K562 (cell line): ENCODE results near the gene LCTL. TPM values are rescaled to one million over a fixed set of nuclear protein-coding genes. Genes with fewer than 3 reads are reported as not detected.

Source experiments
- ATF3 ChIP-seq, 2 experiments: fragments of 450-650 bp in 1 of 2; sonication (generic) in 1 of 2; formaldehyde crosslinking in 1 of 2; IDR thresholded peaks in 1 of 2; conservative IDR thresholded peaks in 1 of 2; 2 replicates each; pipeline versions ENCODE4 v1.6.1 to v1.8.1; 2016 to 2023; ENCODE audit warnings: mild to moderate bottlenecking in 2 of 2, moderate library complexity in 2 of 2, inconsistent platforms in 1 of 2, missing genetic modification reagents in 1 of 2
- CLOCK ChIP-seq: fragments of 250-450 bp; sonication (Bioruptor Pico); IDR thresholded peaks from 2 replicates; pipeline ENCODE4 v1.4.0; 2020; ENCODE audit warnings: mild to moderate bottlenecking, moderate library complexity, borderline replicate concordance
- E2F1 ChIP-seq: sonication (generic); formaldehyde crosslinking; IDR thresholded peaks from 2 replicates; pipeline ENCODE4 v1.8.1; 2023; ENCODE audit warnings: mild to moderate bottlenecking, missing genetic modification reagents, moderate library complexity
- EP400 ChIP-seq: fragments of 450-650 bp; IDR thresholded peaks from 2 replicates; pipeline ENCODE4 v1.6.1; 2017; ENCODE audit warnings: antibody characterized with exemption, mild to moderate bottlenecking, moderate library complexity
- FIP1L1 ChIP-seq: fragments of 200-400 bp; formaldehyde crosslinking; IDR thresholded peaks from 2 replicates; pipeline ENCODE4 v1.6.1; 2018; ENCODE audit warnings: mild to moderate bottlenecking, low read depth, low read length; ENCODE audit not compliant: poor library complexity, severe bottlenecking
- GATAD2B ChIP-seq: fragments of 450-650 bp; IDR thresholded peaks from 2 replicates; pipeline ENCODE4 v1.6.1; 2017; ENCODE audit warnings: mild to moderate bottlenecking, borderline replicate concordance
- MCM2 ChIP-seq: fragments of 450-650 bp; IDR thresholded peaks from 2 replicates; pipeline ENCODE4 v1.6.1; 2017; ENCODE audit warnings: low read depth, mild to moderate bottlenecking
- MECOM ChIP-seq: fragments of 250-450 bp; sonication (Bioruptor Pico); IDR thresholded peaks from 2 replicates; pipeline ENCODE4 v1.8.0; 2022; ENCODE audit warnings: inconsistent platforms
- NFE2L1 ChIP-seq: fragments of 450-650 bp; IDR thresholded peaks from 2 replicates; pipeline ENCODE4 v1.6.1; 2016; ENCODE audit warnings: missing genetic modification characterization, low read depth, mild to moderate bottlenecking, missing compliant biosample characterization, moderate library complexity, borderline replicate concordance
- RBM22 ChIP-seq: fragments of 200-400 bp; formaldehyde crosslinking; IDR thresholded peaks from 2 replicates; pipeline ENCODE4 v1.6.1; 2018; ENCODE audit warnings: low read length, low read depth; ENCODE audit not compliant: poor library complexity, severe bottlenecking
- THAP12 ChIP-seq: fragments of 250-450 bp; sonication (Bioruptor Pico); IDR thresholded peaks from 2 replicates; pipeline ENCODE4 v1.9.0; 2021; ENCODE audit warnings: mild to moderate bottlenecking, inconsistent platforms
- ZBED1 ChIP-seq: IDR thresholded peaks from 2 replicates; pipeline ENCODE4 v1.6.1; 2014
- ZBTB33 ChIP-seq: sonication (generic); formaldehyde crosslinking; IDR thresholded peaks from 2 replicates; pipeline ENCODE4 v1.8.1; 2023; ENCODE audit warnings: mild to moderate bottlenecking, missing genetic modification reagents
- ZNF217 ChIP-seq: sonication (generic); formaldehyde crosslinking; IDR thresholded peaks from 2 replicates; pipeline ENCODE4 v1.8.0; 2022; ENCODE audit warnings: mild to moderate bottlenecking, missing genetic modification reagents
- ZNF449 ChIP-seq: fragments of 250-450 bp; sonication (Bioruptor Pico); IDR thresholded peaks from 2 replicates; pipeline ENCODE4 v1.8.0; 2022; ENCODE audit warnings: moderate library complexity, mild to moderate bottlenecking, inconsistent platforms
- ZNF589 ChIP-seq: fragments of 200-800 bp; sonication (Bioruptor generic); IDR thresholded peaks from 2 replicates; pipeline ENCODE4 v1.6.1; 2016; ENCODE audit warnings: low read depth, missing genetic modification characterization, missing compliant biosample characterization
- polyA plus RNA-seq, 8 experiments: library from polyadenylated mRNA; depleted of rRNA in 4 of 8; stranded (reverse) in 5 of 8; unstranded in 3 of 8; fragments of >200 nt; fragmentation: Nextera tagmentation in 2 of 8; fragmentation: Illumina TruSeq in 1 of 8; extraction: Ambion mirVana in 2 of 8; extraction: Trizol in 1 of 8; gene quantifications; 2 replicates each; pipeline versions ENCODE4 v1.2.1 to v1.2.3, GENCODE V29; 2011 to 2014; ENCODE audit warnings: inconsistent platforms in 1 of 8, missing spikeins in 1 of 8
- total RNA-seq, 7 experiments: library from RNA; depleted of rRNA in 6 of 7; stranded (reverse); fragments of >200 nt in 6 of 7; fragmentation: Illumina TruSeq in 2 of 7; extraction: Trizol in 2 of 7; gene quantifications; 2 replicates each; pipeline versions ENCODE4 v1.2.1 to v1.2.3, GENCODE V29; 2011 to 2021; ENCODE audit warnings: low replicate concordance in 1 of 7

LCTL gene
- total and polyA plus RNA-seq, 9 of the 15 experiments (the other 6 are each of a cell fraction or from before 2014, with no cell fraction given) = 0.08 to 0.31 (median 0.17) TPM; not detected in 6

GRCh38 chr15:66581972-66582537 lies 16.3 kb upstream of the LCTL start (continued):
- TF ChIP-seq EP400 = peak; percentile 98
- TF ChIP-seq MECOM (CRISPR knock-in tag) = no peak
- no peak for TF ChIP-seq ZBED1
- no peak for TF ChIP-seq ZBTB33 (CRISPR knock-in tag)
- peak; percentile 42; the same call in 1 of the 2 replicates for TF ChIP-seq E2F1 (CRISPR knock-in tag)
- TF ChIP-seq THAP12 (CRISPR knock-in tag) = no peak
- no peak for TF ChIP-seq ZNF217 (CRISPR knock-in tag)
- TF ChIP-seq ATF3 (IDR thresholded peaks at IDR 0.05) = peak; percentile 62; the same call in 1 of the 2 replicates
- TF ChIP-seq ATF3 (CRISPR knock-in tag; conservative IDR thresholded peaks at IDR 0.05) = no peak
- TF ChIP-seq ZNF449 = no peak
- TF ChIP-seq NFE2L1 (tag) = no peak
- TF ChIP-seq RBM22 = no peak
- no peak for TF ChIP-seq CLOCK (CRISPR knock-in tag)
- TF ChIP-seq GATAD2B = peak; percentile 74
- no peak for TF ChIP-seq MCM2
- TF ChIP-seq FIP1L1 = no peak
- no peak; the same call in 1 of the 2 replicates for TF ChIP-seq ZNF589 (CRISPR knock-in tag)
